HepG2 (cell line): ENCODE data around the gene SLC2A5. TPM values are rescaled to one million over a fixed set of nuclear protein-coding genes. Genes with fewer than 3 reads are reported as not detected.
A peak's percentile ranks its signal among the peaks of the same experiment; 100 is the strongest.

ENCODE experiments used
- ATF5 ChIP-seq: sonication (generic); formaldehyde crosslinking; IDR thresholded peaks from 2 replicates; pipeline ENCODE4 v1.4.0; 2020; ENCODE audit warnings: mild to moderate bottlenecking, low read depth, missing genetic modification reagents
- CTCF ChIP-seq: sonication (generic); formaldehyde crosslinking; IDR thresholded peaks from 2 replicates; pipeline ENCODE4 v1.5.0; 2020; ENCODE audit warnings: mild to moderate bottlenecking, missing genetic modification reagents, moderate library complexity
- E2F1 ChIP-seq: sonication (generic); formaldehyde crosslinking; IDR thresholded peaks from 2 replicates; pipeline ENCODE4 v1.5.0; 2020; ENCODE audit warnings: missing genetic modification reagents
- FOXK2 ChIP-seq: fragments of 450-650 bp; IDR thresholded peaks from 2 replicates; pipeline ENCODE4 v1.6.1; 2016
- HCFC1 ChIP-seq: fragments of 150-350 bp; IDR thresholded peaks from 2 replicates; pipeline ENCODE4 v1.6.1; 2014; ENCODE audit warnings: low read depth, low read length
- HNRNPLL ChIP-seq: fragments of 200-400 bp; formaldehyde crosslinking; IDR thresholded peaks from 2 replicates; pipeline ENCODE4 v1.6.1; 2017; ENCODE audit warnings: mild to moderate bottlenecking, low read depth, low read length; ENCODE audit not compliant: poor library complexity, severe bottlenecking
- JUN ChIP-seq: sonication (generic); formaldehyde crosslinking; IDR thresholded peaks from 2 replicates; pipeline ENCODE4 v1.4.0; 2020; ENCODE audit warnings: mild to moderate bottlenecking, missing genetic modification reagents
- KDM3A ChIP-seq: IDR thresholded peaks from 2 replicates; pipeline ENCODE4 v1.6.1; 2018; ENCODE audit warnings: low read depth, missing compliant biosample characterization
- PPARG ChIP-seq: conservative IDR thresholded peaks from 2 replicates; pipeline ENCODE4 v1.6.1; 2016; ENCODE audit warnings: missing biosample characterization, missing genetic modification reagents
- RARA ChIP-seq: IDR thresholded peaks from 2 replicates; pipeline ENCODE4 v1.6.1; 2016; ENCODE audit warnings: missing genetic modification reagents, missing compliant biosample characterization
- RBFOX2 ChIP-seq: fragments of 200-400 bp; formaldehyde crosslinking; IDR thresholded peaks from 2 replicates; pipeline ENCODE4 v1.6.1; 2017; ENCODE audit warnings: low read depth, mild to moderate bottlenecking, low read length
- RFX5 ChIP-seq: IDR thresholded peaks from 2 replicates; pipeline ENCODE4 v1.6.1; 2011; ENCODE audit warnings: low read depth, low read length, improper control_type of control experiment
- RXRA ChIP-seq: sonication (generic); formaldehyde crosslinking; IDR thresholded peaks from 2 replicates; pipeline ENCODE4 v1.5.1; 2020; ENCODE audit warnings: missing genetic modification reagents
- SIN3B ChIP-seq: fragments of 150-350 bp; IDR thresholded peaks from 2 replicates; pipeline ENCODE4 v1.6.1; 2014; ENCODE audit warnings: low read length
- SIX1 ChIP-seq: sonication (generic); formaldehyde crosslinking; IDR thresholded peaks from 2 replicates; pipeline ENCODE4 v1.4.0; 2020; ENCODE audit warnings: missing genetic modification reagents, borderline replicate concordance
- TGIF2 ChIP-seq: IDR thresholded peaks from 2 replicates; pipeline ENCODE4 v1.6.1; 2016; ENCODE audit warnings: control low read depth, missing compliant biosample characterization
- TRIM24 ChIP-seq: sonication (generic); formaldehyde crosslinking; IDR thresholded peaks from 2 replicates; pipeline ENCODE4 v1.8.0; 2022; ENCODE audit warnings: mild to moderate bottlenecking, missing genetic modification reagents
- ZBTB42 ChIP-seq: sonication (generic); formaldehyde crosslinking; IDR thresholded peaks from 2 replicates; pipeline ENCODE4 v1.5.0; 2020; ENCODE audit warnings: mild to moderate bottlenecking, missing genetic modification reagents
- ZBTB8A ChIP-seq: sonication (generic); formaldehyde crosslinking; IDR thresholded peaks from 2 replicates; pipeline ENCODE4 v1.4.0; 2020; ENCODE audit warnings: mild to moderate bottlenecking, low read depth, missing genetic modification reagents, borderline replicate concordance
- ZFP1 ChIP-seq: IDR thresholded peaks from 2 replicates; pipeline ENCODE4 v1.6.1; 2016
- ZFP37 ChIP-seq: sonication (generic); formaldehyde crosslinking; IDR thresholded peaks from 2 replicates; pipeline ENCODE4 v1.4.0; 2020; ENCODE audit warnings: missing genetic modification reagents, borderline replicate concordance
- ZNF24 ChIP-seq: fragments of 450-650 bp; IDR thresholded peaks from 2 replicates; pipeline ENCODE4 v1.6.1; 2017; ENCODE audit warnings: antibody characterized with exemption, mild to moderate bottlenecking
- ZNF280B ChIP-seq: sonication (generic); formaldehyde crosslinking; IDR thresholded peaks from 2 replicates; pipeline ENCODE4 v1.5.0; 2020; ENCODE audit warnings: missing genetic modification reagents, mild to moderate bottlenecking, borderline replicate concordance
- ZNF713 ChIP-seq: sonication (generic); formaldehyde crosslinking; IDR thresholded peaks from 2 replicates; pipeline ENCODE4 v1.4.0; 2020; ENCODE audit warnings: mild to moderate bottlenecking, missing genetic modification reagents
- polyA plus RNA-seq, 8 experiments: library from polyadenylated mRNA; depleted of rRNA in 3 of 8; stranded (reverse) in 7 of 8; unstranded in 1 of 8; fragments of >200 nt; fragmentation: Illumina TruSeq in 4 of 8; extraction: Trizol in 4 of 8; gene quantifications; 2 replicates each; pipeline versions ENCODE4 v1.2.1 to v1.2.3, GENCODE V29; 2011 to 2016; ENCODE audit warnings: low read depth in 4 of 8, missing spikeins in 1 of 8, mixed read lengths in 1 of 8; ENCODE audit not compliant: insufficient read depth in 1 of 8
- total RNA-seq, 5 experiments: library from RNA; depleted of rRNA; stranded (reverse); fragments of >200 nt; fragmentation: Illumina TruSeq; extraction: Trizol; gene quantifications; 2 replicates each; pipeline ENCODE4 v1.2.3, GENCODE V29; 2016; ENCODE audit warnings: low read depth in 1 of 5

Gene SLC2A5
- total and polyA plus RNA-seq, 2 of the 13 experiments (the other 11 are each of a cell fraction or from before 2014, with no cell fraction given) = 0.04 to 0.54 TPM

GRCh38 chr1:9112961-9113880 is 43.8 kb upstream of the SLC2A5 start (continued):
- TF ChIP-seq ZFP37 (CRISPR knock-in tag) (no peak), ZBTB42 (0 out of 2 replicates have a peak, but pooled peaks have one; percentile 61), RBFOX2 (no peak), E2F1 (CRISPR knock-in tag) (no peak), SIX1 (CRISPR knock-in tag) (peak; percentile 83; the same call in 1 of the 2 replicates), HNRNPLL (no peak), TRIM24 (no peak; the same call in 1 of the 2 replicates), ZNF713 (CRISPR knock-in tag) (no peak), RXRA (CRISPR knock-in tag) (peak; percentile 95), TGIF2 (CRISPR knock-in tag) (peak; percentile 32; the same call in 1 of the 2 replicates), CTCF (CRISPR knock-in tag) (0 out of 2 replicates have a peak, but pooled peaks have one; percentile 18), RARA (CRISPR knock-in tag) (peak; percentile 96), JUN (CRISPR knock-in tag) (peak; percentile 73), ZBTB8A (CRISPR knock-in tag) (no peak), ZFP1 (CRISPR knock-in tag) (peak; percentile 58; the same call in 1 of the 2 replicates), ZNF24 (no peak), FOXK2 (peak; percentile 75; the same call in 1 of the 2 replicates), ATF5 (no peak), RFX5 (no peak), SIN3B (no peak), PPARG (CRISPR knock-in tag) (peak; percentile 59; the same call in 1 of the 2 replicates), HCFC1 (no peak), KDM3A (CRISPR knock-in tag) (peak; percentile 82; the same call in 1 of the 2 replicates), ZNF280B (CRISPR knock-in tag) (no peak; the same call in 1 of the 2 replicates)
